ENCODE measurements around the gene LONP2.

LONP2 gene

DNA sequence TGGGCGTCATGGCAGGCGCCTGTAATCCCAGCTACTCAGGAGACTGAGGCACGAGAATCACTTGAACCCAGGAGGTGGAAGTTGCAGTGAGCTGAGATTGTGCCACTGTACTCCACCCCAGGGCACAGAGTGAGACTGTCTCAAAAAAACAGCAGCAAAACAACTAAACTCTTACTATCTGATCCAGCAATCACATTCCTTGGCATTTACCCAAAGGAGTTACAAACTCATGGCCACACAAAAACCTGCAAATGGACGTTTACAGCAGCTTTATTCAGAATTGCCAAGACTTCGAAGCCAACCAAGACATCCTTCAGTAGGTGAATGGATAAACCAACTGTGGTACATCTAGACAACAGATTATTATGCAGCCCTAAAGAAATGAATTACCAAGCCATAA is 137.1 kb downstream of the LONP2 start:
- peak; percentile 45 for DNase-seq (ENCODE audit: low read depth)

GRCh38 chr16:48382131-48382530 is 138.0 kb downstream of the LONP2 start:
- DNase-seq (ENCODE audit: low read depth) = no peak
- H3K4me3 ChIP-seq (replicated peaks; ENCODE audit: low read depth, low read length) = no peak overlapping the region
- TF ChIP-seq CTCF (IDR thresholded peaks at IDR 0.05; ENCODE audit: low read length, missing control alignments) = no peak

More for the DNA sequence above, 137.1 kb downstream of the LONP2 start:
- TF ChIP-seq CTCF (IDR thresholded peaks at IDR 0.05; ENCODE audit: low read length, missing control alignments) = no peak
- H3K4me3 ChIP-seq (replicated peaks; ENCODE audit: low read depth, low read length) = no peak overlapping the region

DNA sequence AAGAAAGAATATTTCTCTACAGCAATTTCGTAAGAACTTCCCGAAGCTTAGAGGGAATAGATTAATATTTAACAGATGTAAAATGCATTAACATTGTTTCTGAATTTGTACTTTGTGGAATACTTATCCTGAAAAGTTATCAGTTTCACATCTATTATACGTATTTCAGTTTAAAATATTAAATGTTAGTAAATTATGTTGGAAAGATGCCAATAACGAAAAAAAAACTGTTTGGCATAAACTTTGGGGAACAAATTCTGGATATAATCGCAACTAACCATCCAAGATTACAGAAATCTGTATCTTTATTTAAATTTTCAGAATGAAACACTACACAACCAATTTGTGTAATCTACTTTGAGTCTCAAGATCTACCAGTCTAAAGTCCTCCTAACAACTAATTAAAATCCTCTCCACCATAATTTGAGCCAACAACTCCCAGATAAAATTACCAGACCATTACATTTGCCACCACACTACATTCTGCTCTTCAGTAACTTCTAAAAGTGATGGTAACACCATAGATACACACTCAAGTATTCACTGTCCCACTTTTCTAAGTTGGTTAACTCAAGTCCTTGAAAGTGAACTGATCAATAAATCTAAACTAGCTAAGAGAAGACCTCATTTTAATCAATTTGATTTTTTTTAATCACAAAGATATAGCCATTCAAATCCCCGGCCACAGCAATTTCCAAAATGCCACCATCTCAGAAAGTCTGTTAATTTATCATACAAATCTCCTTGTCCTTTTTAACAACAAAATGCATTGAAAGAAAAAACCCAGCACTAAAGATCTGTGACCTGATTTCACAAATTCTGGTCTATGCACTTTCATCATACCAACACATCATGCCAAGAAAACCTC is 139.1 kb downstream of the LONP2 start:
- H3K4me3 ChIP-seq (replicated peaks; ENCODE audit: low read depth, low read length) = peak overlapping the region; percentile 63
- TF ChIP-seq CTCF (IDR thresholded peaks at IDR 0.05; ENCODE audit: low read length, missing control alignments) = no peak
- DNase-seq (ENCODE audit: low read depth) = peak; percentile 57

DNA sequence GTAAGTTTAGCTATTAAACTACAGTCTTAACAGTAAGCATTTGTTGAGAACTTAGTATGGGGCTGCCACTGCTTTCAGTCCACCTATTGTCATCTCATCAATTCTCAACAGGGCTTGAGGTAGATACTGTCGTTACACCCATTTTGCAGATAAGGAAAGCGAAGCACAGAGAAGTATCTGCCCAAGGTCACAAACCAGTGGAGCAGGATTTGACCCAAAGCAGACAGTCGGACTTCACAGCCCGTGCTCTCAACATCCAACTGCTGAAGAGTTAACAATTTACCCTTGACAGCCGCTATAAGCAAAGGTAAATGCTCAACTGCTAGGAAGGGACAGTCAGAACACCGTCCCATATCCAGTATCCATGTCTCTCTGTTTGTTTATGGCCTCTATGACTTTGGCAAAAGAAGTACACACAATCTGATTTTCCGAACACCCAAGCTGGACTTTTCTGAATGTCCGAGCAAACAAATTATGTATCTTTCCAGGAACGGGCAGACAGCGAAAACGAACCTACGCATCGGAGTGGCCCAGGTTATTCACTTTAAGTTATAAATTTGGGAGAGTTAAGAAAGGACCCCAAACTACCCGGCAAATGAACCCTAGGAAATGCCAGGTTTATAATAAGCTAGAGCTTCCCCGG is 139.9 kb downstream of the LONP2 start:
- TF ChIP-seq CTCF (IDR thresholded peaks at IDR 0.05; ENCODE audit: low read length, missing control alignments) = no peak
- DNase-seq (ENCODE audit: low read depth) = peak; percentile 34
- H3K4me3 ChIP-seq (replicated peaks; ENCODE audit: low read depth, low read length) = peak overlapping the region; percentile 63

GRCh38 chr16:48384520-48385252 is 140.6 kb downstream of the LONP2 start:
- peak; percentile 66 for DNase-seq (ENCODE audit: low read depth)

More at GRCh38 chr16:48384520-48385252, 140.6 kb downstream of the LONP2 start:
- H3K4me3 ChIP-seq (replicated peaks; ENCODE audit: low read depth, low read length) = peak overlapping the region; percentile 63
- no peak for TF ChIP-seq CTCF (IDR thresholded peaks at IDR 0.05; ENCODE audit: low read length, missing control alignments)
